Stimulated activated CD4-positive, alpha-beta T cell treated with anti-CD3 and anti-CD28 coated beads, Interleukin-1b, Interleukin-23, amount 100 ng/mL, for 4 hours (primary cell): ENCODE measurements around the gene SUCLG2.

Experiments used
- DNase-seq, 2 donors: peaks; one replicate each; pipeline ENCODE4 v3.0.0-alpha.2; 2020; ENCODE audit warnings: low read depth in 2 of 2

The SUCLG2 gene, protein sequence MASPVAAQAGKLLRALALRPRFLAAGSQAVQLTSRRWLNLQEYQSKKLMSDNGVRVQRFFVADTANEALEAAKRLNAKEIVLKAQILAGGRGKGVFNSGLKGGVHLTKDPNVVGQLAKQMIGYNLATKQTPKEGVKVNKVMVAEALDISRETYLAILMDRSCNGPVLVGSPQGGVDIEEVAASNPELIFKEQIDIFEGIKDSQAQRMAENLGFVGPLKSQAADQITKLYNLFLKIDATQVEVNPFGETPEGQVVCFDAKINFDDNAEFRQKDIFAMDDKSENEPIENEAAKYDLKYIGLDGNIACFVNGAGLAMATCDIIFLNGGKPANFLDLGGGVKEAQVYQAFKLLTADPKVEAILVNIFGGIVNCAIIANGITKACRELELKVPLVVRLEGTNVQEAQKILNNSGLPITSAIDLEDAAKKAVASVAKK

GRCh38 chr3:67654099-67654843 is at the start of gene SUCLG2:
SUCLG2 (minus strand) TSS chr3:67654612; CDS start chr3:67654586, 26 bp downstream.
- DNase-seq = peak; percentile 74 to 76

GRCh38 chr3:67700596-67700995 is 46.2 kb upstream of the SUCLG2 start:
- no peak for DNase-seq

DNA sequence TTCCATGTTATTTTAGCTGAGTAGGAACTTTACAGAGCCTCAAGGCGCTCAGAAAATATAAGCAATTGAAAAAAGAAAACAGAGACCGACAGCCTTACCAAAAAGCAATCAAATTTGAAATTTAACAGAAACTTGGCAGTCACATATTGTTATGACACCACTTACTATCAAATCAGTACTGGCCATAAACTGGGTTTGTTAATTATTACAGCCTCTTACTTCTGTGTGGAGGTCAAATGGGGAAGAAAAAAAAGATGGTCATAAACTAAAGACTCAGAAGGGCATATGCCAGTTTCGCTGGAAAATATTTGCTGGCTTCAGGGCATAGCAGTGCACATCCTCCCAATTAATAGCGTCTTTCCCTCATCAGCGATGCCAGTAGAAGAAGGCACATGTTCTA is 45.5 kb upstream of the SUCLG2 start:
- no peak for DNase-seq

DNA sequence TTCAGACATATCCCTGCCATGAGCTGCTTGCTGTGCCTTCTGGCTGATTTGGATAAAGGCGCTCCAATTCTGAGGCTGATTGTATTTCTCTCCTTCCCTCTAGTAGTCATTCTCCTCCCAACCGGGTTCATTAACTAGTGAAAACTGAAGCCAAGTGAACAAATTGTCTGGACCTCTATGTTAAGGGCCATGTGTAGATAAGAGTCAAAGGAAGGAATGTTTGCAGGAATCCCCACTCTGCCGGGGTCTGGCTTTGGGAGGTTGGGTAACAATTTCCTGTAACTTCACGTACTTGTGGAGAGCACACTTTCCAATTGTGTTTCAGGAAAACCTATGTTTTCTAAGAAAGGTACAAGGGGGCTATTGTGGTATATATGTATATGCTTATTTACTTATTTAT is 38.2 kb upstream of the SUCLG2 start:
- DNase-seq = no peak

- no peak for DNase-seq
These were observed 37.5 kb upstream of the SUCLG2 start for GRCh38 chr3:67691926-67692325.

DNA sequence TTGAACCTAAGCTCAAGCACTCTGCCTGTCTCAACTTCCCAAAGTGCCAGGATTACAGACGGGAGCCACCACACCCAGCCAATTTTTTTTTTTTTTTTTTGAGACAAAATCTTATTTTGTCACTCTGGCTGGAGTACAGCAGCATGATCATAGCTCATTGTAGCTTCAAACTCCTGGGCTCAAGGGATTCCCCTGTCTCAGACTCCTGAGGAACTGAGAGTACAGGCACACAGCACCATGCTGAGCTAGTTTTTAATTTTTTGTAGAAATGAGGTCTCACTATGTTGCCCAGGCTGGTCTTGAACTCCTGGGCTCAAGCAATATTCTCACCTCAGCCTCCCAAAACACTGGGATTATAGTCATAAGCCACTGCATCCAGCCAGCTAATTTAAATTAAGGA is 36.8 kb upstream of the SUCLG2 start:
- DNase-seq = no peak

DNA sequence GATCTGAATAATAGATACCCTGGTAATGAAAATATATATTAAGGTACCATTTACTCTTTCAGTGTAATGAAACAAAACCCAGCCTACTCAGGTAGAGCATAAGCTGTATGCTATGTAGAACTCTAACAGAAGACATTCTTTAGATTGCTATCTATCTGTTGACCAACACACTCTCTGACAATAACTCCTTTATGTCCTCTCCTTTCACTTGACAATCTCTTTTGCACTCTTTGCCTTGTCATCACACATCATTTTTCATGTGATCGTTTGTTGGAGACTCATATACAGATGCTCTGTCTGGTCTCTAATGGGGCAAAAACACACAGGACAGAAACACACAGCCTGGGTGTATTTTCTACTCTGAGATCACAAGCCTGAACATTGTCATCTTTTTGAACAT is 35.4 kb upstream of the SUCLG2 start:
- no peak for DNase-seq

- no peak for DNase-seq
These were observed 33.8 kb upstream of the SUCLG2 start for GRCh38 chr3:67688231-67688630.

- DNase-seq = no peak
These were observed 31.7 kb upstream of the SUCLG2 start for GRCh38 chr3:67686069-67686468.

DNA sequence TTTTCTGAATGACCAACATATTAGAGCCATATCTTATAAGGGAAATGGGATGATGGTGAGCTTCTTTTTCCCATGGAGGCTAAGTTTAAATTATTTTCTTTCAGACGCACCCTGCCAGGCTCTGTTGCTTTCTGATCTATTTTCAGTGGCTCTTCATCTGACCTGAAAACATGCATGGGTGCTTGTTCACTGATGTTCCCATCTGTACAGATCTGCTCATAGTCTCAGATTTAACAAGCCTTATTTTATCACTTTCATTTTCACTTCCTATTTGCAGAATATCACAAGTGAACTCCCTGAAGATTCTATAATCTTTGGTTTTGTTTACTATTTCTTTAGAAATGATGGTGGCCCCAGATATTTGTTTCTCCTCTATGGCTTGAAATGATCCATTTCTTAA is 31.1 kb upstream of the SUCLG2 start:
- no peak for DNase-seq

DNA sequence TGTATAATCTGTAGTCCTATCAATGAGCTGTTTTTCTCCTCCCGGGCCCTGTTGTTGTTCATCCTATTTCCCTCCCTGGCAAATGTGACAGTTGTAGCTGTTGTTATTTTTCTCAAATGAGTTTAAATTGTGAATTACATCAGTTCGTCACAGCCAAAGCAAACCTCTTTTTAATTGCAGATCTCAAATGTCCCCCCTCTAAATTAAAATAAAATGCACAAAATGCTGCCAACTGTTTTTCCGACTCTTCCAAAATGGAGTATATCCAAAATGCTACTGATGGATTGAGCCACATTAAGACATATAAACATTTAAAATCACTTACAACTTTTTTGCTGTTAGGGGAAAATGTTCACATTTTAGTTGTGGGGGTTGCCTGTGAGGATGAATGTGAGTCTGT is 29.8 kb upstream of the SUCLG2 start:
- DNase-seq = no peak

DNA sequence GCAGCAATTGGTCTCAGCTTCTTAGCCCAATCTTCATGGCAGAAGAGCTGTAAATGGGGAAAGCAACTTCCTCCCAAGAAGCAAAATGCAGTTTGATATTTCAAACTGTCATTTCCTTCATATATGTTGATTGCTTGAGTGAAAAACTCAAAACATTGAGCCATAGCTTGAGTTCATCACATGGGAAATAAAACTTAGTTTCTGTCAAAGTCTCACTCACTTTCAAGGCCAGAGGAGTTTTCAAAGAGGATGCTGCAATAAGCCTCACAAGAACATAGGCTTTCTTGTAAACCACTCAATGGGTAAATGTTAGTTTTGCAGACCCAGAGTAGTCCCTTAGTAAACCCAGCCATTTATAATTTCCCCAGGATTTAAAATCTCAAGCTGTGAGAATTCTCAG is 29.1 kb upstream of the SUCLG2 start:
- no peak for DNase-seq

DNA sequence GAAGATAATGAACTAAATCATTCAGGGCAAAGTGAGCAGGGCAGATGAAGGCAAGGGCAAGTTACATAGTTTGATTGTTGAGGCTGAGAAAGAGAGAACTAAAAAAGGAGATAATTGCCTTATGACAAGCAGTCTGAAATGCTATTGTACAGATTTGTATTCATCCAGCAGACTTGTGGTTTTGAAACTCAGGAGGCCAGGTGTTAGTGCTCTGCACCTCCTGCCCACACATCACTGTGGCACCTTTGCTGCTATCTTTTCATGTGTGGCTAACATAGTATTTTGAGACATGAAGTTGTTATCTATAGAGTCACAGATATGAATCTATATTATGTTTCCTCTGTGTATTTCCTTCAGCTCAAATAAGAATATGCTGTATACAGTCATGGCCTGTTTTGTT is 24.3 kb upstream of the SUCLG2 start:
- DNase-seq = no peak

DNA sequence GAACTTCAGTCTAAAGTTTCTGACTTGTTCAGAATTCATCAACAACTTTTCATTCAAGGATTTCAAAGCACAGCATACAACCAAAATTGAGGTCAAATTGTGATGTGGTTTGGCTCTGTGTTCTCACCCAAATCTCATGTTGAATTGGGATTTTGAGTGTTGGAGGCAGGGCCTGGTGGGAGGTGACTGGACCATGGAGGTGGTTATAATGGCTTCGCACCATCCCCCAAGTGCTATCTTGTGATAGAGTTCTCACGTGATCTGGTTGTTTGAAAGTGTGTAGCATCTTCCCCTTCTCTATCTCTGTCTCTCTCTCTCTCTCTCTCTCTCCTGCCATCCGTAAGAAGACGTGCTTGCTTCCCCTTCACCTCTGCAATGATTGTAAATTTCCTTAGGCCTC is 19.6 kb upstream of the SUCLG2 start:
- DNase-seq = no peak

DNA sequence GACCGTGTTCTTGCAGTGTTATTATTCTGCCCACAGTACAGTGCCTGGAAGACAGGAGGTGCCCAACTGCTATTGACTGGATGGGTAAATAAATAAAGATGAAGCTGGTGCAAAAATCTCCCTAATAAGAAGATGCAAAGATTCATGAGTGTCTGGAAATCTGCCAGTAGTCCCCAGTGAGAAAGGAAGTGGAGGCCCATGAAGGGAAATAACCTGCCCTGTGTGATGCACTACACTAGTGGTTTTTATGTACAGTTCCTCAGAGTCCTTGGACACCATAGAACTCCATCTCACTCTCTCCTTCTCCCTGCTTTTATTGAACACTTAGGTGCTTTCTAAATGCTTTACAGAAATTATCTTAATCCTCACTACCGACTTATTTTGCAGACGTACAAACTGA is 8.3 kb upstream of the SUCLG2 start:
- no peak for DNase-seq

- no peak for DNase-seq
These were observed 6.7 kb upstream of the SUCLG2 start for GRCh38 chr3:67661089-67661488.

DNA sequence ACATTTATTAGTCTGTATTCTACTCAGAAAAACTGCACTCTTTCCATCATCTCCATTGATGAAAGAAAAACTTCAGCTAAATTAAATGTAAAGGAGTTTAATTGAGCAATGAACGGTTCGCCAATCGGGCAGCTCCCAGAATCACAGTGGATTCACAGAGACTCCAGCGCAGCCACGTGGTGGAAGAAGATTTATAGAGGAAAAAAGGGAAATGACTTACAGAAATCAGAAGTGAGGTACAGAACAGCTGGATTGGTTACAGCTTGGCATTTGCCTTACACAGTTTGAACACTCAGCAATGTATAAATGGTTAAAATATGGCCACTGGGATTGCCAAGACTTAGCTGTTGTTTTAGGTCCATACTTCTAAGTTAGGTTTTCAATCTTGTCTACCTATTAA is 2.8 kb upstream of the SUCLG2 start:
- no peak for DNase-seq

DNA sequence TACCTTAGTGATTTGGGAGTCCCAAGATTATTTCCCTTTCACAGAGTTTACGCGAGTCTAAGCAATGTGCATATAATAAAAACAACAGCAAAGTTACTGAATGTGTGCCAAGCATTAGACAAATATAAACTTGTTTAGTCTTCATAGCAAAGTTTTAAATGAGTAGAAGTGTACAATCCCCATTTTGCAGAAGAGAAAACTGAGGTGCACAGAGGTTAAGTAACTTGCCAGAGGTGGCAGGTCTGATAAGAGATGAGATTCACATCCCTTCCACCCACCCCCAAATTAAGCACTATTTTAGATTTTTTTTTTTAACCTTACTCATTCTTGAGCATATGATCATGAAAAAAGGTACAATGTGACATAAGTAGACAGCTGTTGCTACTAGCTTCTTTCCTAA is 2.2 kb upstream of the SUCLG2 start:
- no peak for DNase-seq

DNA sequence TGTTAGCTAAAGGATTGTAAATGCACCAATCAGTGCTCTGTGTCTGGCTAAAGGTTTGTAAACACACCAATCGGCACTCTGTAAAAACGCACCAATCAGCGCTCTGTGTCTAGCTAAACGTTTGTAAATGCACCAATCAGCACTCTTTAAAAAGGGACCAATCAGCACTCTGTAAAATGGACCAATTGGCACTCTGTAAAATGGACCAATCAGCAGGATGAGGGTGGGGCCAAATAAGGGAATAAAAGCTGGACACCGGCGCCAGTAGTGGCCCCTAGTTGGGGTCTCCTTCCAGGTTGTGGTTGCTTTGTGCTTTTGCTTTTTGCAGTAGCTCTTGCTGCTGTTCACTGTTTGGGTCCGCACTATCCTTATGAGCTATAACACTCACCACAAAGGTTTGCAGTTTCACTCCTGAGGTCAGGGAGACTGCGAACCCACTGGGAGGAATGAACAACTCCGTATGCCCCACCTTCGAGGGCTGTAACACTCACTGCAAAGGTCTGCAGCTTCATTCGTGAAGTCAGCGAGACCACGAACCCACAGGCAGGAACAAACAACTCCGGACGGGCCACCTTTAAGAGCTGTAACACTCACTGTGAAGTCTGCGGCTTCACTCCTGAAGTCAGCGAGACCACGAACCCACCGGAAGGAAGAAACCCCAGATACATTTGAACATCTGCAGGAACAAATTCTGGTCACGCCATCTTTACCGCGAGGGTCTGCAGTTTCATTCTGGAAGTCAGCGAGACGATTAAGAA is 1.1 kb upstream of the SUCLG2 start:
- DNase-seq = peak; percentile 13 to 32

DNA sequence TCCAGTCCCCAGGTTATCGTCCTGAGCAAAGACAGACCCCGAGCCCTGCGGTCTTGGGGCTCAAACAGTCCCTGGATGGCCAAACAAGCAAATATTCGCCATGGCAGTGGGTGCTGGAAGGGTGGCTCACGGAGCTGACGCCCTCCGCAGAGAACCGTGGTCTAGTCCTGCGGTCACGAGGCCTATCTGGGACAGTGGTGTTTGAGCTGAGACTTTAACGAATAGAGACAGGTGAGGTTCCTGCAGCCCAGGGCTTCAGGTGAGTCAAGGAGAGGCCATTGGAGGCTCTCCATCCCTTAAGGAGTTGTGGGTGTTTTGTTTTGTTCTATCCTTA is 399 bp upstream of the SUCLG2 start:
- peak in 1 of 2 donors; percentile 3 for DNase-seq

- DNase-seq = no peak
These were observed 850 bp downstream of the SUCLG2 start for GRCh38 chr3:67653425-67654098.

GRCh38 chr3:67650084-67650483 is 4.3 kb downstream of the SUCLG2 start:
- DNase-seq = no peak
